ENCODE data around the gene IFNGR1.
"Not testable (repeated sequence)": the region's sequence is repeated elsewhere in the genome, so short reads cannot be mapped to it uniquely, and the experiment has no call there.

IFNGR1 gene

GRCh38 chr6:137235686-137236085, 16.5 kb upstream of the IFNGR1 start:
- no peak for DNase-seq

GRCh38 chr6:137233911-137234863, 15.0 kb upstream of the IFNGR1 start:
- peak; percentile 54 for DNase-seq

DNA sequence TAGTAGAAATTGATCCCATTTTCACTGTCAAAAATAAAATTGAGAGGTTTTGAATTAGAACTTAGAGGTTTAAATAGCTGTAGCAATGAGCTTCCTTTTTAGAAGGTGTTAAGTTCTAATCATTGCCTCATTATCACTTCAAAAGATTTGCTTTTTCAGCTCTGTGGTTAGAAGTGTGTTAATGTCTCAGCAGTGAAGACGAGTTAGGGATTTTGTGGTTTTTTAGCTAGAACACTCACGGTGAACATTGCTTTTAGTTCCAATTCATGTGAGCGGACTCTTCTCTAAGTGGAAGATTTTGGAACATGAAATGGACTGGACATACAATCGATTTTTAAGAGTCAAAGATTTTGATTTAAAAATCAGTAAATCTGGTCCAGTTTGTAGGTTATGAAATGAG, 12.7 kb upstream of the IFNGR1 start:
- DNase-seq = peak; percentile 65

- no peak for DNase-seq
These were observed 11.9 kb upstream of the IFNGR1 start for GRCh38 chr6:137230956-137231555.

GRCh38 chr6:137230547-137230946, 11.4 kb upstream of the IFNGR1 start:
- DNase-seq = no peak

GRCh38 chr6:137229075-137229759, 10.0 kb upstream of the IFNGR1 start:
- no peak for DNase-seq

GRCh38 chr6:137227871-137228302, 8.7 kb upstream of the IFNGR1 start:
- DNase-seq = no peak

DNA sequence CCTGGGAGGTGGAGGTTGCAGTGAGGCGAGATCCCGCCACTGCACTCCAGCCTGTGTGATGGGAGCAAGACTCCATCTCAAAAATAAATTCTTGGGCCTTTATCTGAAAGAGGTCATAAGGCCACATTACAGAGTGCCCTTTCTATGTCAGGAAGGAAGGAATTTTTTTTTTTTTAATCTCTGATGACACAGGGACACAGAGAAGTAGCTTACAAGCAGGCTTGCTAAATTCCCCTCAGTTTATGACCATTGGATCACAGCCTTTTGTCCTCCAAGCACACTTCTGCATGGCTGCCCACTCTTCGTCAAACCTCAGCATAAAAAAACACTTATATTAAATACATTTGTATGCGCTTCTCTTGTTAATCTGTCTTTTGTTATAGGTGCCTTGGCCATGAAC, 7.5 kb upstream of the IFNGR1 start:
- DNase-seq = no peak

- DNase-seq = peak; percentile 39
These were observed 5.6 kb upstream of the IFNGR1 start for GRCh38 chr6:137224799-137225198.

DNA sequence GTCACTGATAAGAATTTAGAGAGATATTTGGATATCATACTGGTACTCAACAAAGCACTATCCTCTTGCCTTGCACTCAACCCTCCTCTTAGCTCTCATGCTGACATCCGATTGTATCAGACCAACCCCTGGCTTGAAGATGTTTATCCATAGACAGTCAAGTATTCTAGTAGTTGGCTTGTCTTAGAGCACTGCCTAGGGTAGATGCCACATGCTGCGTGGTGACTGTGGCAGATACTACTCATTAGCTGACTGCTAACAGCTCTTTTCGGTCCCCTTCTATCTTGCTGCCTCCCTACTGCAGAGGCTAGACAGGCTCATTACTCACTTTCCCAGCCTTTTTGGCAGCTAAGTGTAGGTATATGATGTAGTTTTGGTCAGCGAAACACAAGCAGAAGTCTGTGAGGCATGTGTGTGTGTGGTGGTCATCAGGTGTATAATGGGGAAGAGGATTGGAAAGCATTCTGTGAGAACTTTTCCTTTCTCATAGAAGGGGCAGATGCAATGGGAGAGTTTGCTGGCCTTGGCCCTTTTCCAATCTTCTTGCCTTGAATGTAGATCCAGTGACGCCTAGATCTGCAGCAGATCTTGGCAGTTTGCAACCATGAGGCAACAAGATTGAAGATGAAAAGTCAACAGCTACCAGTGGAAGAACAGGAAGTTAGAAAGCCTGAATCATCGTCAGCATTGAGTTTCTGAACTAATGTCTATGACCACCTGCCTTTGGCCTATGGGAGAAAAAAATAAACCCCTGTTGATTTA, 4.4 kb upstream of the IFNGR1 start:
- no peak for DNase-seq

DNA sequence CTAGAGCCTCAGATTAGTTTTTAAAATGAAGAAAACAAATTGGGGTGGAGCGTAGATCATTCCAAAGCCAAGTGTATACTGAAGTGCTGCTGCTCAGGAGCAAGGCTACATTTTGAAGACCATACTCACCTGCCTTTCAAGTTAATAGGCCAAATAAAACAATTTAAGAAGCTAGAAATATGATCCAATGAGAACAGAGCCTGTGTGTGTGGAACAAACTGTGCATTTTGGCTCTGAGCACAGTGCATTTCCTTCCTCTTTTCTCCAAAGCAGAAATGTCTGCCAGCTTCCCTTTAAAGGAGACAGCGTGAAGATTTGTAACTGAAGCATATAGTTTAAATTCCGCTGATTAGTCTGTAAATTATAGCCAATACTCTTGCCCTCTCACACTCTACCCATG, 3.2 kb upstream of the IFNGR1 start:
- no peak for DNase-seq

DNA sequence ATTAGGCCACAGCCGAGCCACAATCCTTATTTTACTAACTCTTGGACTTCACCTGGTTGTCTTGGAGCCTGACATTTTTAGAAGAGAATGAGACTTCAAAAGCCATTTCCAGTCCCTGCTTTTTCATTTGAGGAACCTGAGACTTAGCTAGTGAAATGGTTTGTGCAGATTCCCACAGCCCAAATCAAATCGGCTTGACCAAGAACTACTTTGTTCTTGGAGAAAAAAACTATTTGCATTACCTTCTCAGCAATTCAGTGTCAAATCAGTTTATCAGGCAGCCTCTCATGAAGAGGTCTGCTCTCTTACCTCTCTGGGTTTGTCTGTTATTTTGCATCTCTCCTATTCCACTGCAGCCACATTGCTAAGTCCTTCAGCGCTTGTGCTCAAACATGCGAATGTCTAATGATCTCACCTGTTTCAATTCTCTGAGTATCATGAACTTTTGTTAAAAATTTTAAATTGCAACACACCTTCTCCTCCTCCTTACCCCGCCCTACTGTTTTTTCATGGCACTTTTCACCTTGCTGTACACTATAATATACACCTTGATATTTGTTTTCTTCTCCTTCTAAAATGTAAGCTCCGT, 573 bp upstream of the IFNGR1 start:
- no peak for DNase-seq

- peak; percentile 69 for DNase-seq
These were observed 690 bp downstream of the IFNGR1 start for GRCh38 chr6:137218473-137218916.

DNA sequence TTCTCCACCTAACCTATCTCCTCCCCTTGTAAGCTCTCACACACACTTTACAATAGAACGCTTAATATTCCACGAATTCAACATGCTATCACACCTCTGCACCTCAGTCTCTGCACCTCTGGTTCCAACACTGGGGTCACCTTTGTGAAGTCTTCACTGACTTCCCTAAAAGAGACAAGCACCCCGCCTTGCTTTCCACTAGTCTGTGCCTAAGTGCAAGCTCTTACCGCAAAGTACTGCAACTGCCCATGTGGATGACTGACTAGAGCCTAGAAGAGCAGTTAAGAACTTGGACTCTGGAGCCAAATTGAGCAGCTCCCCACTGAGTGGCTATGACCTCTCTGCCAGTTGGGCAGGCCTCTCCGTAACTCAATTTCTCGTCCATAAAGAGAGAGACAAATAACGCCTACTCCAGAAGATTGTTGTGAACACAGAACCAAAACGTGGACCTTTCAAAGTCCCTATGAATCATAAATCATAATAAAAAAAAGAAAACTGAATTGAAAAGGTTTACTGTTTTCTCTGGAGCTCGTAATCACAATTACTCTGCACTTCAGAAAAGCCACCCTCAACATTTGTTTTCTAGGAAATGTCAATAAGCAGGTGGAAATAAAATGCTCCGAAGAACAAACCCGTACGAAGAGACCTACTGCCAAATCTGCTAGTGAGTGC, 1.2 kb downstream of the IFNGR1 start:
- peak; percentile 28 for DNase-seq

GRCh38 chr6:137216875-137217553, 2.2 kb downstream of the IFNGR1 start:
- no peak for DNase-seq

DNA sequence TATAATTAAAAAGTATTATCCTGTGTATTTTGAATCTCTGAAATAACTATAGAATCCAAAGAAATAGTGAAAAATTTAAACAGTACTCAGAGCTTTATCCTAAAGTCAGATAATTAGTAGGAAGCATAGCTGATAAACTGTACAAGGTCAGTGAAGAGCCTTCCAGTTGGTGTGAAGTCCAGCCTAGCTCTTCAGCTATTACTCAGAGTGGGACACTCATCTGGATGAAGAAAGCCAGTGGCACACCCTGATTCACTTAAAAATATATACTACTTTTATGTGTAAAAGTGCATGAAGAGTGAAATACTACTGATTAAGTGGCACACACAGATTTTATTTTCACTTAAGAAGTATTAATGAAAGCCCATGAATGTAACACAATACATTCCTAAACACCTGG, 3.1 kb downstream of the IFNGR1 start:
- no peak for DNase-seq

DNA sequence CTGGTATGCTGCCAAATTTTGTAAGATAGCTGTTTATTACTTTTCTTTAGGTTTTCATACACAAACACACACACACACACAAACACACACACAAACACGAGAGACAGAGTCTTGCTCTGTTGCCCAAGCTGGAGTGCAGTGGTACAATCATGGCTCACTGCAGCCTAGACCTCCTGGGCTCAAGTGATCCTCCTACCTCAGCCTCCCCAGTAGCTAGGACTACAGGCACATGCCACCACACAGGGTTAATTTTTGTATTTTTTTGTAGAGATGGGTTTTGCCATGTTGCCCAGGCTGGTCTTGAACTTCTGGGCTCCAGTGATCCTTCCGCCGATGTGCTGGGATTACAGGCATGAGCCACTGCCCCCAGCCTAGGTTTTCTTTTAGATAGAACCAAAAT, 3.6 kb downstream of the IFNGR1 start:
- not testable (repeated sequence) for DNase-seq

DNA sequence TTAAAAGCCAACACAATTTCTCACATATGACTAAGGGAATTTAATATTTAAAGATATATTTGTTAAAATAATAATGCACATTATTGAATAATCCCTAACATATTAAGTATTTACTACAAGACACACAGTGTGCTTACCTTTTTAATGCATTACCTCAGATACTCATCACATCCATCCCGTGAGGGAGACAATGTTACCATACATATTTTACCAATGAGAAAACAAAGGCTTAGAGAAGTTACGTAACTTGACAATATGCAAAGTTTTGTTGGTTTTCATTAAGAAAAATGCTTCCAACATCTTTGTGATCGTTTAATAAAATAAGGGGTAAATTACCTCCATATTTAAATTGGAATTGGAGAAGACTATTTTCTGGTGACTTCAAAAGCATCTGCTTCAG, 4.3 kb downstream of the IFNGR1 start:
- no peak for DNase-seq

DNA sequence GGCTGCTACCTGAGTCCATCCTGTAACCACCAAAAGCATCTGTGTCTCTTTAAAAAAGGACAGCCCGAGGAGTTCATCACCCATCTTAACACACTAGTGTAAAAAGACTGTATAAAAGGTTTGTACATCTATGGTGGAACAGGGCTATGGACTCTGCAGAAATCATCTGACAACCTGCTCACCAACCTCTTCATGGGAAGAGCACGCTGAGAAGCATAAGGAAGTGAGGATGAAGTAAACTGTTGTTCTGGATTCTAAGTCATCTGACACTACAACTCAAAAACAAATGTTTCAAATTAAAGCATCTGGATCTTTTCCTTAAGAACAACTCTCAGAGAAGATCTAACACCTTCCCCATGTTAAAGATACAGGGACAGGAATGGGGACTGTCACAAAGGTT, 5.4 kb downstream of the IFNGR1 start:
- DNase-seq = no peak

DNA sequence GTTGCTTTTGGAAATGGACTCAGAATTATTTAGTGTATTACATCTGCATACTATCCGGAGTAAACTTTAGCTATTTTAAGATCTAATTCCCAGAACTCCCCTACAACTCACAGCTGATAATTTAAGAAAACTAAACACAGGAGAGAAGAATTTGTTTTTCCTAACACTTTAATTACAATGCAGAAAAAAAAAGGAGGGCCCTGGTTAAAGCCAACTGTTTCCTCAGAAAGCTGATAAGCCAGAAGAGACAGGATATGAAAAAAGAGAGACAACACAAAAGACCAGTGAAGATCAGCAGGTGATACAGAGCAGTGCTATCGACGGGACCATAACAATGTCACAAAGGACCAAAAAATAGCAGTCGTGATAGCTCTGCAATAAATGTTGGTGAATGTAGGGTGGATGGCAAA, 5.8 kb downstream of the IFNGR1 start:
- no peak for DNase-seq

- no peak for DNase-seq
These were observed 7.3 kb downstream of the IFNGR1 start for GRCh38 chr6:137211910-137212309.
